Neural crest cell (in vitro differentiated cells): ENCODE results near the gene ARMC8. TPM values are rescaled to one million over a fixed set of nuclear protein-coding genes. Genes with fewer than 3 reads are reported as not detected.

ENCODE experiments used
- DNase-seq: peaks from one replicate; pipeline ENCODE4 v3.0.0; 2021; ENCODE audit warnings: low read depth, mixed read lengths, low spot score
- H3K27ac Mint-ChIP-seq: one replicate; pipeline ENCODE4 v1.8.0; 2021; ENCODE audit warnings: mild to moderate bottlenecking, mixed read lengths; ENCODE audit not compliant: unreplicated experiment
- H3K27me3 Mint-ChIP-seq: 2 replicates; pipeline ENCODE4 v1.8.0; 2021; ENCODE audit warnings: low read depth, mild to moderate bottlenecking, mixed read lengths
- H3K36me3 Mint-ChIP-seq: 2 replicates; pipeline ENCODE4 v1.8.0; 2021; ENCODE audit warnings: low read depth, mild to moderate bottlenecking, mixed read lengths
- H3K4me1 Mint-ChIP-seq: 2 replicates; pipeline ENCODE4 v1.8.0; 2021; ENCODE audit warnings: mixed read lengths
- H3K4me3 Mint-ChIP-seq: one replicate; pipeline ENCODE4 v1.8.0; 2021; ENCODE audit warnings: mild to moderate bottlenecking, mixed read lengths
- H3K9me3 Mint-ChIP-seq: 2 replicates; pipeline ENCODE4 v1.8.0; 2021; ENCODE audit warnings: mixed read lengths
- CTCF ChIP-seq: fragments of 200-600 bp; sonication (generic); conservative IDR thresholded peaks from 2 replicates; pipeline ENCODE4 v1.5.0; 2021; ENCODE audit warnings: antibody characterized with exemption, mild to moderate bottlenecking
- total RNA-seq: library from RNA; stranded (reverse); gene quantifications from 2 replicates; pipeline ENCODE4 v1.2.1, GENCODE V29; 2021

Gene ARMC8
- total RNA-seq, 1 donor from 2014 or later = 40.0 TPM

GRCh38 chr3:138270245-138270644 is 83.1 kb downstream of the ARMC8 start:
- H3K9me3 Mint-ChIP-seq = no peaks in the 10 kb centered on the region
- DNase-seq = no peak
- no peak overlapping the region for H3K27ac Mint-ChIP-seq
- no peaks in the 10 kb centered on the region for H3K4me1 Mint-ChIP-seq
- H3K27me3 Mint-ChIP-seq = no peaks in the 10 kb centered on the region
- no peak overlapping the region for H3K4me3 Mint-ChIP-seq
- H3K36me3 Mint-ChIP-seq = peaks cover 20% of the 10 kb centered on the region
- TF ChIP-seq CTCF = no peak

- no peak for DNase-seq
- Mint-ChIP-seq H3K9me3 (no peaks in the 10 kb centered on the region), H3K4me1 (no peaks in the 10 kb centered on the region), H3K4me3 (no peak overlapping the region), H3K36me3 (peaks cover 15% of the 10 kb centered on the region), H3K27ac (no peak overlapping the region), H3K27me3 (no peaks in the 10 kb centered on the region)
- TF ChIP-seq CTCF = no peak
These were observed 84.2 kb downstream of the ARMC8 start for GRCh38 chr3:138271189-138271794.

DNA sequence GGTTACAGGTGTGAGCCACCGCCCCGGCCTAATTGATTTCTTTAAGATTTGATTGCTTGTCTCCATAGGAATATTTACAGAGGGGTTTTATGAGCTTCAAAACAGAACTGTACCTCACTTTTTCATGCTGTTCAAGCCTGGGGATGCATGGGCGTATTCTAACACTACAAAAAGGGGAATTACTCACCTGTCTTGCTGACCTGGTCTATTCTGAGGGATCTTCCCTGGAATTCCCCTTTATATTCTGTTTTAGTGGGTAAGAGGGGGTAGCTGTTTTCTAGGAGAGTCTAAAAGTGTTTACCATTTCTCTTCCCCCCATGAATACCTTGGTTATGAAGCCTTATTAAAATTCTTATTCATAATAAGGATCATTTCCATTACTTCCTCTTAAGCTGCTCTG is 94.5 kb downstream of the ARMC8 start:
- no peak overlapping the region for H3K27ac Mint-ChIP-seq
- TF ChIP-seq CTCF = no peak

GRCh38 chr3:138282836-138283235 is 95.7 kb downstream of the ARMC8 start:
- Mint-ChIP-seq H3K27ac (no peak overlapping the region), H3K36me3 (peaks cover 5% of the 10 kb centered on the region), H3K27me3 (no peaks in the 10 kb centered on the region), H3K9me3 (no peaks in the 10 kb centered on the region), H3K4me3 (no peak overlapping the region), H3K4me1 (no peaks in the 10 kb centered on the region)
- no peak for TF ChIP-seq CTCF
- no peak for DNase-seq

More for the DNA sequence above, 94.5 kb downstream of the ARMC8 start:
- Mint-ChIP-seq H3K4me3 (no peak overlapping the region), H3K27me3 (no peaks in the 10 kb centered on the region), H3K36me3 (peaks cover 5% of the 10 kb centered on the region), H3K9me3 (no peaks in the 10 kb centered on the region), H3K4me1 (no peaks in the 10 kb centered on the region)
- no peak for DNase-seq

- Mint-ChIP-seq H3K4me1 (no peaks in the 10 kb centered on the region), H3K36me3 (peaks cover 12% of the 10 kb centered on the region), H3K27me3 (no peaks in the 10 kb centered on the region), H3K9me3 (no peaks in the 10 kb centered on the region), H3K4me3 (no peak overlapping the region), H3K27ac (no peak overlapping the region)
- no peak for TF ChIP-seq CTCF
- DNase-seq = no peak
These were observed 97.0 kb downstream of the ARMC8 start for GRCh38 chr3:138284079-138284478.
